ENCODE measurements around the gene TGM2.

DNA sequence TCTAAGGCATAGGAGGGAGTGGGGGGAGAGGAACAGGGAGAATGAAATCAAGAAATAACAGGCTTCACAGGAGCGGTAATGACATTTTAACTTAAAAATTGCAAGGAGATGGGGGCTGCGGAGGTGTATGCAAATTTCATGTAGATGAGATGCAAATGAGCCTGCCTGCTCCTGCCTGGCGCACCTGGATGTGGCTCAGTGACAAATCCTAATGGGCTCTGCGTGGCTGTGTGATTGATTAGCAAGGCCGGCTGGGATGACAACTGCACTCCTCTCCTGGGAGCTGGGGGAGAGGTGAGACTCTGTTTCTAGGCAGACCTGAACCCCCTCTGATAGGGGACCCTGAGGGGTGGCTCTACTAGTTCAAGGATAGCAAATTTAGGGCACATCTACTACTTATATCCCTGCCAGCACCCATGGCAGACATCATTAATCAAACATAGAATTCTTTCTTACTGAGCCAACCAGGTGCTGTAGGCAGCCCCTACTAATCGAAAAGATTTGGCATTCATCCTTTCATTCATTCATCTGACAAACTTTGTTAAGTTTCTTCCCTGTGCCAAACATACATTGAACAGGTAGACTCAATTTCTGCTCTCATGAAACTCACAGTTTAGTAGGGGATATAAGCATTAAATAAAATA, 38.4 kb upstream of the TGM2 start:
- TF ChIP-seq, protein P1, sequence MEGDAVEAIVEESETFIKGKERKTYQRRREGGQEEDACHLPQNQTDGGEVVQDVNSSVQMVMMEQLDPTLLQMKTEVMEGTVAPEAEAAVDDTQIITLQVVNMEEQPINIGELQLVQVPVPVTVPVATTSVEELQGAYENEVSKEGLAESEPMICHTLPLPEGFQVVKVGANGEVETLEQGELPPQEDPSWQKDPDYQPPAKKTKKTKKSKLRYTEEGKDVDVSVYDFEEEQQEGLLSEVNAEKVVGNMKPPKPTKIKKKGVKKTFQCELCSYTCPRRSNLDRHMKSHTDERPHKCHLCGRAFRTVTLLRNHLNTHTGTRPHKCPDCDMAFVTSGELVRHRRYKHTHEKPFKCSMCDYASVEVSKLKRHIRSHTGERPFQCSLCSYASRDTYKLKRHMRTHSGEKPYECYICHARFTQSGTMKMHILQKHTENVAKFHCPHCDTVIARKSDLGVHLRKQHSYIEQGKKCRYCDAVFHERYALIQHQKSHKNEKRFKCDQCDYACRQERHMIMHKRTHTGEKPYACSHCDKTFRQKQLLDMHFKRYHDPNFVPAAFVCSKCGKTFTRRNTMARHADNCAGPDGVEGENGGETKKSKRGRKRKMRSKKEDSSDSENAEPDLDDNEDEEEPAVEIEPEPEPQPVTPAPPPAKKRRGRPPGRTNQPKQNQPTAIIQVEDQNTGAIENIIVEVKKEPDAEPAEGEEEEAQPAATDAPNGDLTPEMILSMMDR (IDR thresholded peaks at IDR 0.05), result no peak
- no peak for TF ChIP-seq POLR2A (IDR thresholded peaks at IDR 0.05)

Data from esophagus squamous epithelium (tissue), 4 donors.